LNCAP (cell line): ENCODE measurements around the gene CTBP2.

Source experiments
- CTCF ChIP-seq: fragments of 450-650 bp; IDR thresholded peaks from 2 replicates; pipeline ENCODE4 v1.5.1; 2017; ENCODE audit warnings: mild to moderate bottlenecking

Gene CTBP2

DNA sequence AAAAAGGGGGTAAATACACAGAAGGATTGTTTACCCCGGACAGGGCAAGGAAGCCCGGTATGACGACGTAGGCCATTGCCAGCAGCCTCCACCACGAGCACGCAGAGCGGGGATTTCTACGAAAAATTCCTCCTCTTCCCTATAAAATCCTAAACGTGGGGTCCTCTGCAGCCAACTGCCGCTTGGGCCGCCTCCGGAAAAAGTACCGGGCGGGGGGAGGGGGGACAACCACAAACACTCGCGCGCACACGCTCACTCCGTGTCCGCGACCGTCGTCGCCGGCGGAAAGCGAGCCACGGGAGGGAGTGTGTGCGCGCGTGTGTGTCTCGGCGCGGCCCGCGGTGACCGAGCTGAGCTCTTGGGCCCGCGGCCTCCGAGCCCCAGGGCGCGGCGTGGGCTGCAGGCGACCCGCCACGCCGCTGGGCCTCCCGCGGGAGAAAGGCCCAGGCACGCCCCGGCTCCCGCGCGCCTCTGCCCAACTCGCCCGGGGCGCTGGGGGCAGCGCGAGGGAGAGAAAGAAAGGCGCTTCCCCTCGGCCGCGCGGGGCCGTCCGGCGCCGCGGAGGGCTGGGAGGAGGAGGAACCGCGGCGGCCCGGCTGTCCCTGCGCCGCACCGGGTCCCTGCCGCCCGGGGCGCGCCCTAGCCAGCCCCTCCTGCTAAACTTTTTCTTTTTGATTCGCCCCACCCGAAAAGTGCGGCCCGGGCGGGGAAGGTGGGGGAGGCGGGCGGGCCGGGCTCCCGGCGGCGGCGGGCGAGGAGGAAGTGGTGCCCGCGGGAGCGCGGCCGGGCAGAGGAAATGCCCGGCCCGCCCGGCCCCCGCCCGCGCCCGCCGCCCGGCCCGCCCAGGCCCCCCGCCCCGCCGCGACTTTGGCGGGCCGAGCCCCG, 1.5 kb downstream of the CTBP2 start:
- TF ChIP-seq CTCF = no peak

DNA sequence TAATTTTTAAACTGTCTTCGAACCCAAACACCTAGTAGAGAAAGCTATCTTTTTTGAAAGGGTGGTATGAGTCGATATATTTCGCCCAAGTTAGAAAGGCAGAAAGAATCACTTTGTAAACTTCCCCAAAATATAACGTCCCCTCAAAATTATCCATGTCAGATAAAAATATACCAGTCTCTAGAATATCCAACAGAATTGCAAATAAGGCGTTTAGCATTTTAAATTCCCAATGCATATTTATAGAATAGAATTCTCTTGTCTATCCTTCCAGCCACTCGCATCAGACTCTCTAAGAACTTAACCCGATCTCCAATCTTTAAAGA, 2.1 kb downstream of the CTBP2 start:
- no peak for TF ChIP-seq CTCF

- no peak for TF ChIP-seq CTCF
Measured at GRCh38 chr10:125157505-125157904, 2.9 kb downstream of the CTBP2 start.

- no peak for TF ChIP-seq CTCF
Measured at GRCh38 chr10:125156739-125157480, 3.5 kb downstream of the CTBP2 start.

GRCh38 chr10:125156196-125156595, 4.2 kb downstream of the CTBP2 start:
- TF ChIP-seq CTCF = no peak

- no peak for TF ChIP-seq CTCF
Measured at GRCh38 chr10:125155101-125155500, 5.3 kb downstream of the CTBP2 start.

DNA sequence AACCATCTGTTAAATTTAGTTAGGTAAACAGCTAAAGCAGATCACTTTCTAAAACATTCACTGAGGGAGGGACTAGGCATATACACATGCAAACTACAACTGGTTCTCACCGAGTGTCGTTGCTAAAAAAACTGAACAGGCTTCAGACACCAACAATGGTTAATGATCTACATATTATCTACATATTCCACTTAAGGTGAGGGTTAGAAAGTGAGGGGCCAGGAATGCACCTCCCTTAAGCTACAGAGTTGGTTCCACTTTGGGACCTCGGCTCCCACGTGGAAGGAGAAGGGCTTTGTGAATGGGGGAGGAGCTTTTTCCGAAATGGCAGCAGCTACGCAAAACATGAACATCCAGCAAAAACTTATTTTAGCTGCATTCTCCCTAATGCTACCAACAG, 5.8 kb downstream of the CTBP2 start:
- TF ChIP-seq CTCF = no peak
